ENCODE results near the gene BICC1. TPM values are rescaled to one million over a fixed set of nuclear protein-coding genes. Genes with fewer than 3 reads are reported as not detected.

BICC1 gene
- total RNA-seq, 1 experiment from 2014 or later, result not detected

DNA sequence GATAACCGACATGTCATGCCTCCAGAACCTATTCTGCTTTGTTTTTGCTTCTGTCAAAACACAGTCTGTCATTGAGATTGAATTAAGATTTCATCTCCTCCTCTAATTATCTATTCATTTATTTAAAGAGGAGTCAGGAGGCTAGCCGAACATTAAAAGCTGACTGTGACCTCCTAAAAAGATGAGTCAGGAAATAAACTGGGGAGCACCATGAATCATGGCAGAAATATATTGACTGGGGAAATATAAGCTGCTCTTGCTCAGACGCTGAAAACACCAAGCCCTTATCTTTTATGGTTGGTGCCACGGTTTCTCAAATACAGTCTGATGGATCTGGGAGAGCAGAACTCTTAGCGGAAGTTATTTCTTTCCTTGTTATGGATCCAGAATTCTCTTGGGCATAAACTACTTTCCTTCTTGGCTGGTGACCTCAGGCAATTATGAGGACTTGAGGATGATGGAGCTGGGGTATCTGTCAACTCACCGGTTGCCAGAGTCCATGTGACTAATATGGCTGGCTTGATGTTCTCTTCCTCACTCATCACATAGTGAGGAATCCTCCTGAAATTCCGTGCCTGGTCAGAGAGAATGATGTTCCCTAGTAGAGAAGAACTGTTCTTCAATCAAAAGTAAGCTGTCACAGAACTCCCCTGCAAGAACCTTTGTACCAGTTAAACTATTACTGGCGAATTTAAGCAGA lies 356.2 kb downstream of the BICC1 start:
- Histone ChIP-seq H2AFZ (ENCODE audit: low read depth, low read length, poor library complexity, severe bottlenecking) (no peak overlapping the region), H3K9ac (ENCODE audit: low read length) (no peak overlapping the region), H3K9me3 (ENCODE audit: control insufficient read depth in 1 of 2, insufficient read depth in 1 of 2, low read depth in 1 of 2, low read length in 2 of 2) (no peaks in the 10 kb centered on the region), H3K27me3 (ENCODE audit: insufficient read depth, low read length) (no peaks in the 10 kb centered on the region), H3K4me3 (replicated peaks in 1 of 2; ENCODE audit: low read depth in 1 of 2, low read length in 2 of 2) (no peak overlapping the region), H3K4me2 (ENCODE audit: low read length) (no peak overlapping the region), H3K9me2 (ENCODE audit: insufficient read depth) (no peaks in the 10 kb centered on the region), H3K4me1 (ENCODE audit: control insufficient read depth in 1 of 2, insufficient read depth in 2 of 2, low read length in 2 of 2) (no peaks in the 10 kb centered on the region), H3K36me3 (ENCODE audit: control insufficient read depth in 1 of 2, insufficient read depth in 2 of 2, low read length in 2 of 2) (no peaks in the 10 kb centered on the region), H4K20me1 (ENCODE audit: insufficient read depth) (no peaks in the 10 kb centered on the region), H3K79me2 (ENCODE audit: insufficient read depth, low read length) (no peaks in the 10 kb centered on the region), H3K27ac (ENCODE audit: low read depth, low read length) (no peak overlapping the region)
- ChIA-PET RAD21 (ENCODE audit: low non-redundant PET in 1 of 2, low total read pairs in 2 of 2, uncharacterized antibody in 2 of 2, unreplicated experiment in 2 of 2) (no interaction called here), CTCF (no interaction called here), POLR2A (no interaction called here)
- no TSS peak for BruUV-seq (replicated peaks)
- TF ChIP-seq MAX (IDR thresholded peaks at IDR 0.05) (no peak), ELF1 (IDR thresholded peaks at IDR 0.05; ENCODE audit: borderline replicate concordance, low read depth) (no peak), SP1 (IDR thresholded peaks at IDR 0.05; ENCODE audit: low read depth) (no peak), SIN3A (IDR thresholded peaks at IDR 0.05; ENCODE audit: low read depth) (no peak), TCF7L2 (IDR thresholded peaks at IDR 0.05; ENCODE audit: borderline replicate concordance, extremely low read depth, insufficient read depth, insufficient read length) (no peak), EZH2phosphoT487 (IDR thresholded peaks at IDR 0.05; ENCODE audit: borderline replicate concordance) (no peak), POLR2A (IDR thresholded peaks at IDR 0.05; ENCODE audit: borderline replicate concordance, extremely low read depth, insufficient read depth, insufficient read length) (no peak), REST (IDR thresholded peaks at IDR 0.05; ENCODE audit: low read depth) (no peak), ZNF274 (IDR thresholded peaks at IDR 0.05; ENCODE audit: low read depth, low read length) (no peak), EGR1 (IDR thresholded peaks at IDR 0.05; ENCODE audit: low read depth) (no peak), FOSL1 (IDR thresholded peaks at IDR 0.05; ENCODE audit: low read depth) (no peak)
- ATAC-seq (no peak), DNase-seq (ENCODE audit: low read depth, low spot score) (no peak)
- intact Hi-C loops (cut with micrococcal nuclease), result no loop called here
